GM23338 (cell line): ENCODE measurements around the gene SYNDIG1.

Experiments used
- CREB1 ChIP-seq: fragments of 250-450 bp; sonication (Bioruptor Pico); IDR thresholded peaks from 2 replicates; pipeline ENCODE4 v1.5.0; 2020; ENCODE audit warnings: low read depth, mild to moderate bottlenecking, moderate library complexity
- EZH2 ChIP-seq: fragments of 200-600 bp; sonication (generic); IDR thresholded peaks from one replicate; pipeline ENCODE4 v1.8.0; 2017; ENCODE audit warnings: antibody characterized with exemption, mild to moderate bottlenecking, low read depth; ENCODE audit not compliant: unreplicated experiment
- EZH2phosphoT487 ChIP-seq: fragments of 200-600 bp; sonication (generic); IDR thresholded peaks from one replicate; pipeline ENCODE4 v1.8.1; 2018; ENCODE audit warnings: antibody characterized with exemption; ENCODE audit not compliant: unreplicated experiment
- JUNB ChIP-seq: IDR thresholded peaks from one replicate; pipeline ENCODE4 v1.6.1; 2016; ENCODE audit warnings: antibody characterized with exemption; ENCODE audit not compliant: unreplicated experiment
- NANOG ChIP-seq: IDR thresholded peaks from 2 replicates; pipeline ENCODE4 v1.6.1; 2016; ENCODE audit warnings: antibody characterized with exemption, borderline replicate concordance
- POLR2AphosphoS5 ChIP-seq: IDR thresholded peaks from 2 replicates; pipeline ENCODE4 v1.6.1; 2016; ENCODE audit warnings: antibody characterized with exemption, low read depth
- STAT1 ChIP-seq: IDR thresholded peaks from one replicate; pipeline ENCODE4 v1.6.1; 2016; ENCODE audit warnings: antibody characterized with exemption; ENCODE audit not compliant: unreplicated experiment
- ZNF331 ChIP-seq: fragments of 250-450 bp; sonication (Bioruptor Pico); IDR thresholded peaks from 2 replicates; pipeline ENCODE4 v1.5.0; 2020; ENCODE audit warnings: low read depth, mild to moderate bottlenecking, moderate library complexity
- TF ChIP-seq, protein P1 (sequence below), 2 experiments: fragments of 200-600 bp in 1 of 2; sonication (generic) in 1 of 2; conservative IDR thresholded peaks; 2 replicates each; pipeline versions ENCODE4 v1.5.1 to v1.6.1; 2016 to 2017; ENCODE audit warnings: antibody characterized with exemption in 2 of 2, low read depth in 2 of 2, mild to moderate bottlenecking in 2 of 2, moderate library complexity in 1 of 2
- TF ChIP-seq, protein P2 (sequence below): IDR thresholded peaks from one replicate; pipeline ENCODE4 v1.6.1; 2018; ENCODE audit warnings: antibody characterized with exemption; ENCODE audit not compliant: unreplicated experiment
- TF ChIP-seq, protein P3 (sequence below): IDR thresholded peaks from 2 replicates; pipeline ENCODE4 v1.6.1; 2016; ENCODE audit warnings: antibody characterized with exemption
- TF ChIP-seq, protein P4 (sequence below): fragments of 250-450 bp; sonication (Bioruptor Pico); IDR thresholded peaks from 2 replicates; pipeline ENCODE4 v1.5.0; 2020; ENCODE audit warnings: mild to moderate bottlenecking, moderate library complexity

DNA sequence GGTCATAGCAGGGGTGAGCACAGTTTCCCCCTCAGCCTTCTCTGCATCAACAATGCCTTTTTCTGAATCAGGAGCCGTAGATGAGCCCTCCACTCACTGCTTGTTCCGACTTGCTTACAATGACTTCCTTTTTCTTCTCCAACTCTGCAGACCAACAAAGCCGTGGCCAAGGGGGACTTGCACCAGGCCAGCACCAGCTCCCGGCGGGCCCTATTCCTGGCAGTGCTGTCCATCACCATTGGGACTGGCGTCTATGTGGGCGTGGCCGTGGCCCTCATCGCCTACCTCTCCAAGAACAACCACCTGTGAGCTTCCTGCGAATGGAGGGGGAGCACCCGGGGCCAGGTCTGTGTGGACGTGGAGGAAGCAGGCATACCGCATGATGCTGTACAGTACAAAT, 195.8 kb downstream of the SYNDIG1 start:
- TF ChIP-seq JUNB, result no peak
- TF ChIP-seq, protein P1, sequence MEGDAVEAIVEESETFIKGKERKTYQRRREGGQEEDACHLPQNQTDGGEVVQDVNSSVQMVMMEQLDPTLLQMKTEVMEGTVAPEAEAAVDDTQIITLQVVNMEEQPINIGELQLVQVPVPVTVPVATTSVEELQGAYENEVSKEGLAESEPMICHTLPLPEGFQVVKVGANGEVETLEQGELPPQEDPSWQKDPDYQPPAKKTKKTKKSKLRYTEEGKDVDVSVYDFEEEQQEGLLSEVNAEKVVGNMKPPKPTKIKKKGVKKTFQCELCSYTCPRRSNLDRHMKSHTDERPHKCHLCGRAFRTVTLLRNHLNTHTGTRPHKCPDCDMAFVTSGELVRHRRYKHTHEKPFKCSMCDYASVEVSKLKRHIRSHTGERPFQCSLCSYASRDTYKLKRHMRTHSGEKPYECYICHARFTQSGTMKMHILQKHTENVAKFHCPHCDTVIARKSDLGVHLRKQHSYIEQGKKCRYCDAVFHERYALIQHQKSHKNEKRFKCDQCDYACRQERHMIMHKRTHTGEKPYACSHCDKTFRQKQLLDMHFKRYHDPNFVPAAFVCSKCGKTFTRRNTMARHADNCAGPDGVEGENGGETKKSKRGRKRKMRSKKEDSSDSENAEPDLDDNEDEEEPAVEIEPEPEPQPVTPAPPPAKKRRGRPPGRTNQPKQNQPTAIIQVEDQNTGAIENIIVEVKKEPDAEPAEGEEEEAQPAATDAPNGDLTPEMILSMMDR (conservative IDR thresholded peaks at IDR 0.05; ENCODE audit: low read depth in 2 of 2), result no peak
- TF ChIP-seq EZH2phosphoT487, result no peak
- no peak for TF ChIP-seq POLR2AphosphoS5
- TF ChIP-seq, protein P2, sequence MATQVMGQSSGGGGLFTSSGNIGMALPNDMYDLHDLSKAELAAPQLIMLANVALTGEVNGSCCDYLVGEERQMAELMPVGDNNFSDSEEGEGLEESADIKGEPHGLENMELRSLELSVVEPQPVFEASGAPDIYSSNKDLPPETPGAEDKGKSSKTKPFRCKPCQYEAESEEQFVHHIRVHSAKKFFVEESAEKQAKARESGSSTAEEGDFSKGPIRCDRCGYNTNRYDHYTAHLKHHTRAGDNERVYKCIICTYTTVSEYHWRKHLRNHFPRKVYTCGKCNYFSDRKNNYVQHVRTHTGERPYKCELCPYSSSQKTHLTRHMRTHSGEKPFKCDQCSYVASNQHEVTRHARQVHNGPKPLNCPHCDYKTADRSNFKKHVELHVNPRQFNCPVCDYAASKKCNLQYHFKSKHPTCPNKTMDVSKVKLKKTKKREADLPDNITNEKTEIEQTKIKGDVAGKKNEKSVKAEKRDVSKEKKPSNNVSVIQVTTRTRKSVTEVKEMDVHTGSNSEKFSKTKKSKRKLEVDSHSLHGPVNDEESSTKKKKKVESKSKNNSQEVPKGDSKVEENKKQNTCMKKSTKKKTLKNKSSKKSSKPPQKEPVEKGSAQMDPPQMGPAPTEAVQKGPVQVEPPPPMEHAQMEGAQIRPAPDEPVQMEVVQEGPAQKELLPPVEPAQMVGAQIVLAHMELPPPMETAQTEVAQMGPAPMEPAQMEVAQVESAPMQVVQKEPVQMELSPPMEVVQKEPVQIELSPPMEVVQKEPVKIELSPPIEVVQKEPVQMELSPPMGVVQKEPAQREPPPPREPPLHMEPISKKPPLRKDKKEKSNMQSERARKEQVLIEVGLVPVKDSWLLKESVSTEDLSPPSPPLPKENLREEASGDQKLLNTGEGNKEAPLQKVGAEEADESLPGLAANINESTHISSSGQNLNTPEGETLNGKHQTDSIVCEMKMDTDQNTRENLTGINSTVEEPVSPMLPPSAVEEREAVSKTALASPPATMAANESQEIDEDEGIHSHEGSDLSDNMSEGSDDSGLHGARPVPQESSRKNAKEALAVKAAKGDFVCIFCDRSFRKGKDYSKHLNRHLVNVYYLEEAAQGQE, result no peak
- no peak for TF ChIP-seq EZH2
- no peak for TF ChIP-seq CREB1 (CRISPR knock-in tag)
- TF ChIP-seq, protein P3, sequence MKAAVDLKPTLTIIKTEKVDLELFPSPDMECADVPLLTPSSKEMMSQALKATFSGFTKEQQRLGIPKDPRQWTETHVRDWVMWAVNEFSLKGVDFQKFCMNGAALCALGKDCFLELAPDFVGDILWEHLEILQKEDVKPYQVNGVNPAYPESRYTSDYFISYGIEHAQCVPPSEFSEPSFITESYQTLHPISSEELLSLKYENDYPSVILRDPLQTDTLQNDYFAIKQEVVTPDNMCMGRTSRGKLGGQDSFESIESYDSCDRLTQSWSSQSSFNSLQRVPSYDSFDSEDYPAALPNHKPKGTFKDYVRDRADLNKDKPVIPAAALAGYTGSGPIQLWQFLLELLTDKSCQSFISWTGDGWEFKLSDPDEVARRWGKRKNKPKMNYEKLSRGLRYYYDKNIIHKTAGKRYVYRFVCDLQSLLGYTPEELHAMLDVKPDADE, result no peak
- TF ChIP-seq STAT1, result no peak
- no peak for TF ChIP-seq ZNF331
- no peak for TF ChIP-seq NANOG
- TF ChIP-seq, protein P4, sequence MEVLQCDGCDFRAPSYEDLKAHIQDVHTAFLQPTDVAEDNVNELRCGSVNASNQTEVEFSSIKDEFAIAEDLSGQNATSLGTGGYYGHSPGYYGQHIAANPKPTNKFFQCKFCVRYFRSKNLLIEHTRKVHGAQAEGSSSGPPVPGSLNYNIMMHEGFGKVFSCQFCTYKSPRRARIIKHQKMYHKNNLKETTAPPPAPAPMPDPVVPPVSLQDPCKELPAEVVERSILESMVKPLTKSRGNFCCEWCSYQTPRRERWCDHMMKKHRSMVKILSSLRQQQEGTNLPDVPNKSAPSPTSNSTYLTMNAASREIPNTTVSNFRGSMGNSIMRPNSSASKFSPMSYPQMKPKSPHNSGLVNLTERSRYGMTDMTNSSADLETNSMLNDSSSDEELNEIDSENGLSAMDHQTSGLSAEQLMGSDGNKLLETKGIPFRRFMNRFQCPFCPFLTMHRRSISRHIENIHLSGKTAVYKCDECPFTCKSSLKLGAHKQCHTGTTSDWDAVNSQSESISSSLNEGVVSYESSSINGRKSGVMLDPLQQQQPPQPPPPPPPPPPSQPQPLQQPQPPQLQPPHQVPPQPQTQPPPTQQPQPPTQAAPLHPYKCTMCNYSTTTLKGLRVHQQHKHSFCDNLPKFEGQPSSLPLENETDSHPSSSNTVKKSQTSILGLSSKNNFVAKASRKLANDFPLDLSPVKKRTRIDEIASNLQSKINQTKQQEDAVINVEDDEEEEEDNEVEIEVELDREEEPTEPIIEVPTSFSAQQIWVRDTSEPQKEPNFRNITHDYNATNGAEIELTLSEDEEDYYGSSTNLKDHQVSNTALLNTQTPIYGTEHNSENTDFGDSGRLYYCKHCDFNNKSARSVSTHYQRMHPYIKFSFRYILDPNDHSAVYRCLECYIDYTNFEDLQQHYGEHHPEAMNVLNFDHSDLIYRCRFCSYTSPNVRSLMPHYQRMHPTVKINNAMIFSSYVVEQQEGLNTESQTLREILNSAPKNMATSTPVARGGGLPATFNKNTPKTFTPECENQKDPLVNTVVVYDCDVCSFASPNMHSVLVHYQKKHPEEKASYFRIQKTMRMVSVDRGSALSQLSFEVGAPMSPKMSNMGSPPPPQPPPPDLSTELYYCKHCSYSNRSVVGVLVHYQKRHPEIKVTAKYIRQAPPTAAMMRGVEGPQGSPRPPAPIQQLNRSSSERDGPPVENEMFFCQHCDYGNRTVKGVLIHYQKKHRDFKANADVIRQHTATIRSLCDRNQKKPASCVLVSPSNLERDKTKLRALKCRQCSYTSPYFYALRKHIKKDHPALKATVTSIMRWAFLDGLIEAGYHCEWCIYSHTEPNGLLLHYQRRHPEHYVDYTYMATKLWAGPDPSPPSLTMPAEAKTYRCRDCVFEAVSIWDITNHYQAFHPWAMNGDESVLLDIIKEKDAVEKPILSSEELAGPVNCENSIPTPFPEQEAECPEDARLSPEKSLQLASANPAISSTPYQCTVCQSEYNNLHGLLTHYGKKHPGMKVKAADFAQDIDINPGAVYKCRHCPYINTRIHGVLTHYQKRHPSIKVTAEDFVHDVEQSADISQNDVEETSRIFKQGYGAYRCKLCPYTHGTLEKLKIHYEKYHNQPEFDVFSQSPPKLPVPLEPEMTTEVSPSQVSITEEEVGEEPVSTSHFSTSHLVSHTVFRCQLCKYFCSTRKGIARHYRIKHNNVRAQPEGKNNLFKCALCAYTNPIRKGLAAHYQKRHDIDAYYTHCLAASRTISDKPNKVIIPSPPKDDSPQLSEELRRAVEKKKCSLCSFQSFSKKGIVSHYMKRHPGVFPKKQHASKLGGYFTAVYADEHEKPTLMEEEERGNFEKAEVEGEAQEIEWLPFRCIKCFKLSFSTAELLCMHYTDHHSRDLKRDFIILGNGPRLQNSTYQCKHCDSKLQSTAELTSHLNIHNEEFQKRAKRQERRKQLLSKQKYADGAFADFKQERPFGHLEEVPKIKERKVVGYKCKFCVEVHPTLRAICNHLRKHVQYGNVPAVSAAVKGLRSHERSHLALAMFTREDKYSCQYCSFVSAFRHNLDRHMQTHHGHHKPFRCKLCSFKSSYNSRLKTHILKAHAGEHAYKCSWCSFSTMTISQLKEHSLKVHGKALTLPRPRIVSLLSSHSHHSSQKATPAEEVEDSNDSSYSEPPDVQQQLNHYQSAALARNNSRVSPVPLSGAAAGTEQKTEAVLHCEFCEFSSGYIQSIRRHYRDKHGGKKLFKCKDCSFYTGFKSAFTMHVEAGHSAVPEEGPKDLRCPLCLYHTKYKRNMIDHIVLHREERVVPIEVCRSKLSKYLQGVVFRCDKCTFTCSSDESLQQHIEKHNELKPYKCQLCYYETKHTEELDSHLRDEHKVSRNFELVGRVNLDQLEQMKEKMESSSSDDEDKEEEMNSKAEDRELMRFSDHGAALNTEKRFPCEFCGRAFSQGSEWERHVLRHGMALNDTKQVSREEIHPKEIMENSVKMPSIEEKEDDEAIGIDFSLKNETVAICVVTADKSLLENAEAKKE (CRISPR knock-in tag), result no peak
